ENCODE measurements around the gene PTGS2. TPM values are rescaled to one million over a fixed set of nuclear protein-coding genes. Genes with fewer than 3 reads are reported as not detected.

Gene PTGS2
- polyA plus RNA-seq, result 0.08 TPM

GRCh38 chr1:186680245-186681061 lies at the start of gene PTGS2:
Gene PTGS2, minus strand, starts transcription at chr1:186680423. Its CDS starts 133 bp downstream, at chr1:186680290.
- Mint-ChIP-seq H3K27ac (peak within 1 kb of the TSS in 1 of 3 donors; percentile 77), H3K36me3 (no peaks in the 10 kb centered on the region), H3K4me1 (peaks cover 7 to 13% (median 8%) of the 10 kb centered on the region in 3 donors), H3K27me3 (peaks cover 34% of the 10 kb centered on the region), H3K4me3 (peak within 1 kb of the TSS; percentile 29 to 83 (median 69)), H3K9me3 (no peaks in the 10 kb centered on the region)

GRCh38 chr1:186722711-186723309 lies 42.6 kb upstream of the PTGS2 start:
- Mint-ChIP-seq H3K27me3 (no peaks in the 10 kb centered on the region), H3K36me3 (no peaks in the 10 kb centered on the region), H3K27ac (no peak overlapping the region), H3K4me1 (no peaks in the 10 kb centered on the region), H3K9me3 (peaks cover 2 to 11% (median 9%) of the 10 kb centered on the region in 3 donors), H3K4me3 (no peak overlapping the region)

GRCh38 chr1:186717286-186717685 lies 37.1 kb upstream of the PTGS2 start:
- Mint-ChIP-seq H3K27ac (no peak overlapping the region), H3K4me3 (no peak overlapping the region), H3K27me3 (no peaks in the 10 kb centered on the region), H3K9me3 (no peaks in the 10 kb centered on the region), H3K36me3 (no peaks in the 10 kb centered on the region), H3K4me1 (no peaks in the 10 kb centered on the region)

GRCh38 chr1:186715887-186716809 lies 35.9 kb upstream of the PTGS2 start:
- no peaks in the 10 kb centered on the region for H3K4me1 Mint-ChIP-seq
- no peaks in the 10 kb centered on the region for H3K27me3 Mint-ChIP-seq
- H3K36me3 Mint-ChIP-seq, result no peaks in the 10 kb centered on the region
- H3K27ac Mint-ChIP-seq, result no peak overlapping the region
- peaks cover 0 to 1% (median 1%) of the 10 kb centered on the region in 3 donors for H3K9me3 Mint-ChIP-seq
- no peak overlapping the region for H3K4me3 Mint-ChIP-seq

GRCh38 chr1:186710696-186711095 lies 30.5 kb upstream of the PTGS2 start:
- no peak overlapping the region for H3K27ac Mint-ChIP-seq
- no peaks in the 10 kb centered on the region for H3K4me1 Mint-ChIP-seq
- no peak overlapping the region for H3K4me3 Mint-ChIP-seq
- peaks cover 0 to 1% (median 1%) of the 10 kb centered on the region in 3 donors for H3K9me3 Mint-ChIP-seq
- no peaks in the 10 kb centered on the region for H3K36me3 Mint-ChIP-seq
- H3K27me3 Mint-ChIP-seq, result no peaks in the 10 kb centered on the region

GRCh38 chr1:186708694-186709097 lies 28.5 kb upstream of the PTGS2 start:
- Mint-ChIP-seq H3K27ac (no peak overlapping the region), H3K4me1 (no peaks in the 10 kb centered on the region), H3K36me3 (no peaks in the 10 kb centered on the region), H3K27me3 (no peaks in the 10 kb centered on the region), H3K4me3 (no peak overlapping the region), H3K9me3 (peaks cover 0 to 1% (median 1%) of the 10 kb centered on the region in 3 donors)

- Mint-ChIP-seq H3K27me3 (no peaks in the 10 kb centered on the region), H3K4me1 (peaks cover 0 to 2% (median 0%) of the 10 kb centered on the region in 3 donors), H3K4me3 (no peak overlapping the region)
Observed at GRCh38 chr1:186703209-186703766, 23.1 kb upstream of the PTGS2 start.

GRCh38 chr1:186700722-186701121 lies 20.5 kb upstream of the PTGS2 start:
- Mint-ChIP-seq H3K4me1 (peaks cover 0 to 2% (median 0%) of the 10 kb centered on the region in 3 donors), H3K27me3 (no peaks in the 10 kb centered on the region), H3K9me3 (peaks cover 0 to 8% (median 1%) of the 10 kb centered on the region in 3 donors), H3K36me3 (no peaks in the 10 kb centered on the region), H3K4me3 (no peak overlapping the region), H3K27ac (no peak overlapping the region)

More at GRCh38 chr1:186703209-186703766, 23.1 kb upstream of the PTGS2 start:
- Mint-ChIP-seq H3K36me3 (no peaks in the 10 kb centered on the region), H3K27ac (no peak overlapping the region), H3K9me3 (peaks cover 0 to 4% (median 1%) of the 10 kb centered on the region in 3 donors)

GRCh38 chr1:186699519-186699918 lies 19.3 kb upstream of the PTGS2 start:
- Mint-ChIP-seq H3K27ac (no peak overlapping the region), H3K4me1 (peaks cover 0 to 2% (median 0%) of the 10 kb centered on the region in 3 donors), H3K36me3 (no peaks in the 10 kb centered on the region), H3K9me3 (peaks cover 0 to 8% (median 4%) of the 10 kb centered on the region in 3 donors), H3K4me3 (no peak overlapping the region), H3K27me3 (no peaks in the 10 kb centered on the region)

- H3K9me3 Mint-ChIP-seq, result peaks cover 0 to 10% (median 8%) of the 10 kb centered on the region in 3 donors
- H3K27me3 Mint-ChIP-seq, result peaks cover under 1% of the 10 kb centered on the region
- no peak overlapping the region for H3K4me3 Mint-ChIP-seq
- H3K27ac Mint-ChIP-seq, result no peak overlapping the region
- no peaks in the 10 kb centered on the region for H3K4me1 Mint-ChIP-seq
- H3K36me3 Mint-ChIP-seq, result no peaks in the 10 kb centered on the region
Observed at GRCh38 chr1:186689907-186690306, 9.7 kb upstream of the PTGS2 start.

GRCh38 chr1:186689376-186689775 lies 9.2 kb upstream of the PTGS2 start:
- Mint-ChIP-seq H3K27me3 (peaks cover 5% of the 10 kb centered on the region), H3K4me3 (no peak overlapping the region), H3K36me3 (no peaks in the 10 kb centered on the region), H3K9me3 (peaks cover 0 to 10% (median 8%) of the 10 kb centered on the region in 3 donors), H3K27ac (no peak overlapping the region), H3K4me1 (no peaks in the 10 kb centered on the region)

GRCh38 chr1:186683652-186684410 lies 3.6 kb upstream of the PTGS2 start:
- Mint-ChIP-seq H3K4me1 (peaks cover 7 to 13% (median 8%) of the 10 kb centered on the region in 3 donors), H3K4me3 (no peak overlapping the region), H3K9me3 (peaks cover 0 to 8% (median 3%) of the 10 kb centered on the region in 3 donors), H3K27me3 (peaks cover 31% of the 10 kb centered on the region), H3K36me3 (no peaks in the 10 kb centered on the region), H3K27ac (no peak overlapping the region)

- Mint-ChIP-seq H3K4me3 (no peak overlapping the region), H3K36me3 (no peaks in the 10 kb centered on the region), H3K4me1 (peaks cover 7 to 13% (median 8%) of the 10 kb centered on the region in 3 donors), H3K9me3 (peaks cover 0 to 4% (median 3%) of the 10 kb centered on the region in 3 donors), H3K27ac (no peak overlapping the region), H3K27me3 (peaks cover 34% of the 10 kb centered on the region)
Observed at GRCh38 chr1:186682736-186683135, 2.5 kb upstream of the PTGS2 start.

- H3K27ac Mint-ChIP-seq, result no peak overlapping the region
Observed at GRCh38 chr1:186681801-186682200, 1.6 kb upstream of the PTGS2 start.

More at GRCh38 chr1:186681801-186682200, 1.6 kb upstream of the PTGS2 start:
- Mint-ChIP-seq H3K36me3 (no peaks in the 10 kb centered on the region), H3K4me1 (peaks cover 7 to 13% (median 8%) of the 10 kb centered on the region in 3 donors), H3K9me3 (peaks cover 0 to 2% (median 0%) of the 10 kb centered on the region in 3 donors), H3K4me3 (no peak overlapping the region), H3K27me3 (peaks cover 34% of the 10 kb centered on the region)

All from IgD-negative memory B cell (primary cell).